Peyer's patch (tissue), 4 donors: Measurements from ENCODE around the gene CRADD.

Source experiments
- CTCF ChIP-seq, 6 experiments: fragments of 450-650 bp in 4 of 6; fragments of 200-600 bp in 2 of 6; sonication (generic) in 1 of 6; IDR thresholded peaks; one replicate each; pipeline ENCODE4 v1.5.1; 2017 to 2019; ENCODE audit warnings: antibody characterized with exemption in 6 of 6, mild to moderate bottlenecking in 3 of 6, moderate library complexity in 1 of 6
- POLR2A ChIP-seq, 2 donors: fragments of 450-650 bp; IDR thresholded peaks; one replicate each; pipeline ENCODE4 v1.5.1; 2017; ENCODE audit warnings: antibody characterized with exemption in 2 of 2, mild to moderate bottlenecking in 2 of 2, moderate library complexity in 2 of 2

GRCh38 chr12:93704625-93705024 is 27.4 kb downstream of the CRADD start:
- TF ChIP-seq CTCF (IDR thresholded peaks at IDR 0.05) (no peak), POLR2A (IDR thresholded peaks at IDR 0.05) (no peak)
